Naive thymus-derived CD4-positive, alpha-beta T cell (primary cell): ENCODE measurements around the gene PTK7. TPM values are rescaled to one million over a fixed set of nuclear protein-coding genes. Genes with fewer than 3 reads are reported as not detected.

Source experiments
- ATAC-seq: fragments of 150-1000 bp; cut with Tn5 transposase; 2 replicates; pipeline ENCODE4 v1.10.0; 2021; ENCODE audit warnings: mild to moderate bottlenecking, moderate library complexity
- CTCF ChIA-PET: fragments of 350-600 bp; sonication (Branson Sonifier 250); formaldehyde crosslinking; loops from one replicate; lab custom pipeline; 2021; ENCODE audit warnings: antibody characterized with exemption; lab: Charles Lee
- POLR2A ChIA-PET: fragments of 350-600 bp; sonication (Branson Sonifier 250); formaldehyde crosslinking; loops from one replicate; lab custom pipeline; 2021; ENCODE audit warnings: antibody characterized with exemption, inconsistent platforms; lab: Charles Lee
- DNase-seq, 9 donors: peaks; one replicate each; pipeline versions ENCODE4 v3.0.0 to v3.0.0-alpha.2; 2020 to 2022; ENCODE audit warnings: mixed read lengths in 1 of 9
- H3K27ac ChIP-seq: one replicate; pipeline ENCODE4 v1.7.0; 2013; ENCODE audit warnings: mild to moderate bottlenecking, low read depth, low read length, moderate library complexity
- H3K27me3 ChIP-seq, 2 donors: one replicate each; pipeline ENCODE4 v1.7.0; 2013; ENCODE audit warnings: low read length in 2 of 2, mild to moderate bottlenecking in 2 of 2, moderate library complexity in 2 of 2; ENCODE audit not compliant: control insufficient read depth in 2 of 2, insufficient read depth in 2 of 2
- H3K36me3 ChIP-seq, 3 experiments: 1 replicate in 2 of 3; 2 replicates in 1 of 3; pipeline ENCODE4 v1.7.0; 2013; ENCODE audit warnings: low read length in 3 of 3, mild to moderate bottlenecking in 3 of 3, moderate library complexity in 1 of 3; ENCODE audit not compliant: insufficient read depth in 3 of 3, control insufficient read depth in 2 of 3
- H3K4me1 ChIP-seq, 2 donors: one replicate each; pipeline ENCODE4 v1.7.0; 2013; ENCODE audit warnings: low read length in 2 of 2, mild to moderate bottlenecking in 2 of 2, moderate library complexity in 1 of 2; ENCODE audit not compliant: control insufficient read depth in 2 of 2, insufficient read depth in 2 of 2
- H3K4me3 ChIP-seq: 2 replicates; pipeline ENCODE4 v1.7.0; 2013; ENCODE audit warnings: mild to moderate bottlenecking, low read length
- H3K9me3 ChIP-seq, 3 experiments: 1 replicate in 2 of 3; 2 replicates in 1 of 3; pipeline ENCODE4 v1.7.0; 2013; ENCODE audit warnings: low read length in 3 of 3; ENCODE audit not compliant: control insufficient read depth in 2 of 3
- H3K27ac Mint-ChIP-seq, 9 donors: one replicate each; pipeline ENCODE4 v1.8.0; 2020 to 2022; ENCODE audit warnings: mixed read lengths in 9 of 9, mild to moderate bottlenecking in 8 of 9, moderate library complexity in 5 of 9, inconsistent platforms in 2 of 9
- H3K27me3 Mint-ChIP-seq, 5 donors: one replicate each; pipeline ENCODE4 v1.8.0; 2021 to 2022; ENCODE audit warnings: mixed read lengths in 5 of 5, mild to moderate bottlenecking in 1 of 5
- H3K36me3 Mint-ChIP-seq, 5 donors: one replicate each; pipeline ENCODE4 v1.8.0; 2020 to 2022; ENCODE audit warnings: mixed read lengths in 5 of 5, mild to moderate bottlenecking in 3 of 5, inconsistent platforms in 1 of 5
- H3K4me1 Mint-ChIP-seq, 7 donors: one replicate each; pipeline ENCODE4 v1.8.0; 2020 to 2022; ENCODE audit warnings: mixed read lengths in 7 of 7, mild to moderate bottlenecking in 3 of 7, inconsistent platforms in 1 of 7
- H3K4me3 Mint-ChIP-seq, 10 donors: one replicate each; pipeline ENCODE4 v1.8.0; 2020 to 2022; ENCODE audit warnings: mild to moderate bottlenecking in 10 of 10, mixed read lengths in 10 of 10, moderate library complexity in 6 of 10, inconsistent platforms in 2 of 10
- H3K9me3 Mint-ChIP-seq, 11 donors: one replicate each; pipeline ENCODE4 v1.8.0; 2020 to 2022; ENCODE audit warnings: mixed read lengths in 11 of 11, mild to moderate bottlenecking in 4 of 11, inconsistent platforms in 1 of 11, moderate library complexity in 1 of 11
- intact Hi-C, 2 donors: fragments of 100-400 bp; cut with micrococcal nuclease; formaldehyde crosslinking; loops; one replicate each; pipeline ENCODE4 v1.15.1; 2023
- polyA plus RNA-seq, 2 donors: library from polyadenylated mRNA; unstranded; fragments of 300-500 nt; fragmentation: Illumina TruSeq; gene quantifications; one replicate each; pipeline ENCODE4 v1.2.3, GENCODE V29; 2021
- total RNA-seq, 6 experiments: library from RNA in 5 of 6; stranded (reverse) in 5 of 6; gene quantifications; 1 replicate in 5 of 6; 2 replicates in 1 of 6; pipeline ENCODE4 v1.2.3 and lab custom pipeline; 2021 to 2026

Gene PTK7
- total and polyA plus RNA-seq, 7 experiments from 2014 or later: 0.31 to 3.5 (median 1.2) TPM

- peak in 6 of 9 donors; percentile 30 to 58 (median 50) for DNase-seq
- H3K36me3 Mint-ChIP-seq: peaks cover 0 to 16% (median 0%) of the 10 kb centered on the region in 5 donors
- H3K9me3 Mint-ChIP-seq: no peaks in the 10 kb centered on the region
- H3K4me1 Mint-ChIP-seq: peaks cover 35 to 49% (median 40%) of the 10 kb centered on the region in 7 donors
- peak overlapping the region; percentile 87 to 98 (median 93) for H3K27ac Mint-ChIP-seq
- Histone ChIP-seq H3K27ac (peak overlapping the region; percentile 73), H3K27me3 (no peaks in the 10 kb centered on the region), H3K4me3 (peak overlapping the region; percentile 76), H3K36me3 (peaks cover 0 to 25% (median 10%) of the 10 kb centered on the region in 3 experiments), H3K4me1 (peaks cover 26 to 29% of the 10 kb centered on the region in 2 donors), H3K9me3 (no peaks in the 10 kb centered on the region)
- POLR2A ChIA-PET: interaction anchor here (0.6 to 4.9 kb wide), 8 partner anchors 9 to 243 kb away, joined by 3 to 21 read pairs (median 6); partner anchors contain the start of genes CNPY3, CUL9, DNPH1 and KLHDC3
- peak overlapping the region; percentile 85 to 99 (median 96) for H3K4me3 Mint-ChIP-seq
- CTCF ChIA-PET: no interaction called here
- no peak for ATAC-seq
- H3K27me3 Mint-ChIP-seq: peaks cover 0 to 2% (median 0%) of the 10 kb centered on the region in 5 donors
- intact Hi-C loops: loop anchor here (1.0 to 5.0 kb wide), 29 partner anchors 13 to 1384 kb away; partner anchors contain the start of genes ABCC10 (in 2 of the 2), BICRAL (in 2 of the 2), CNPY3 (in 2 of the 2) and GTPBP2 (in 2 of the 2)
Observed at GRCh38 chr6:43171707-43172103, 95.6 kb downstream of the PTK7 start.

- Histone ChIP-seq H3K9me3 (no peaks in the 10 kb centered on the region), H3K4me3 (peak overlapping the region; percentile 72), H3K27me3 (no peaks in the 10 kb centered on the region), H3K27ac (peak overlapping the region; percentile 73), H3K4me1 (peaks cover 26 to 29% of the 10 kb centered on the region in 2 donors), H3K36me3 (peaks cover 0 to 31% (median 13%) of the 10 kb centered on the region in 3 experiments)
- intact Hi-C loops: loop anchor here (5.0 kb wide), 10 partner anchors 105 to 1385 kb away; partner anchors contain the start of genes GTPBP2 (in 1 of the 2), MRPS10 (in 1 of the 2), POLH (in 1 of the 2) and TOMM6 (in 1 of the 2)
- ChIA-PET POLR2A (interaction anchor here (0.6 to 4.9 kb wide), 10 partner anchors 8 to 243 kb away, joined by 3 to 21 read pairs (median 6); partner anchors contain the start of genes CNPY3, CUL9, DNPH1 and KLHDC3), CTCF (no interaction called here)
- Mint-ChIP-seq H3K36me3 (peaks cover 0 to 16% (median 0%) of the 10 kb centered on the region in 5 donors), H3K9me3 (no peaks in the 10 kb centered on the region), H3K4me3 (peak overlapping the region; percentile 85 to 99 (median 96)), H3K27me3 (peaks cover 0 to 2% (median 0%) of the 10 kb centered on the region in 5 donors), H3K27ac (peak overlapping the region; percentile 87 to 98 (median 93)), H3K4me1 (peaks cover 35 to 49% (median 40%) of the 10 kb centered on the region in 7 donors)
- peak in 7 of 9 donors; percentile 19 to 74 (median 28) for DNase-seq
- no peak for ATAC-seq
Observed at GRCh38 chr6:43172104-43173007, 96.2 kb downstream of the PTK7 start.

GRCh38 chr6:43173591-43174262 is 97.6 kb downstream of the PTK7 start:
- intact Hi-C loops: loop anchor here (1.0 to 5.0 kb wide), 19 partner anchors 9 to 1439 kb away; partner anchors contain the start of genes CUL9 (in 2 of the 2), GTPBP2 (in 1 of the 2), MRPS10 (in 1 of the 2) and POLH (in 1 of the 2)
- DNase-seq (peak in 6 of 9 donors; percentile 23 to 39 (median 31)), ATAC-seq (no peak)
- ChIA-PET POLR2A (interaction anchor here (1.0 to 4.9 kb wide), 9 partner anchors 9 to 244 kb away, joined by 3 to 21 read pairs (median 8); partner anchors contain the start of genes CNPY3, CUL9 and DNPH1), CTCF (interaction anchor here (0.7 to 1.6 kb wide), 3 partner anchors 8 to 53 kb away, joined by 3 to 6 read pairs (median 4); partner anchors contain the start of gene CUL9)
- Mint-ChIP-seq H3K4me1 (peaks cover 35 to 49% (median 40%) of the 10 kb centered on the region in 7 donors), H3K4me3 (peak overlapping the region; percentile 85 to 99 (median 96)), H3K9me3 (no peaks in the 10 kb centered on the region), H3K36me3 (peaks cover 0 to 25% (median 10%) of the 10 kb centered on the region in 5 donors), H3K27me3 (peaks cover 0 to 2% (median 0%) of the 10 kb centered on the region in 5 donors), H3K27ac (peak overlapping the region; percentile 70 to 98 (median 94))
- Histone ChIP-seq H3K4me3 (peak overlapping the region; percentile 72), H3K27me3 (no peaks in the 10 kb centered on the region), H3K36me3 (peaks cover 7 to 45% (median 13%) of the 10 kb centered on the region in 3 experiments), H3K9me3 (no peaks in the 10 kb centered on the region), H3K4me1 (peaks cover 26 to 29% of the 10 kb centered on the region in 2 donors), H3K27ac (peak overlapping the region; percentile 73)

GRCh38 chr6:43174263-43175112 is 98.4 kb downstream of the PTK7 start:
- peak overlapping the region; percentile 85 to 99 (median 96) for H3K4me3 Mint-ChIP-seq
- H3K27ac Mint-ChIP-seq: peak overlapping the region; percentile 90 to 98 (median 94)
- Histone ChIP-seq H3K9me3 (no peaks in the 10 kb centered on the region), H3K27ac (peak overlapping the region; percentile 73), H3K27me3 (no peaks in the 10 kb centered on the region), H3K4me3 (peak overlapping the region; percentile 72), H3K4me1 (peaks cover 26 to 29% of the 10 kb centered on the region in 2 donors), H3K36me3 (peaks cover 10 to 52% (median 13%) of the 10 kb centered on the region in 3 experiments)
- peaks cover 0 to 2% (median 0%) of the 10 kb centered on the region in 5 donors for H3K27me3 Mint-ChIP-seq
- peak; percentile 77 for ATAC-seq
- ChIA-PET CTCF (interaction anchor here (0.7 to 1.6 kb wide), 2 partner anchors 11 to 53 kb away, joined by 4 to 6 read pairs; no protein-coding TSS in a partner anchor), POLR2A (interaction anchor here (0.6 to 4.9 kb wide), 14 partner anchors 8 to 408 kb away, joined by 3 to 21 read pairs (median 4); partner anchors contain the start of genes CNPY3, CUL9, DNPH1 and PEX6)
- peak; percentile 66 to 92 (median 88) for DNase-seq
- H3K36me3 Mint-ChIP-seq: peaks cover 0 to 27% (median 11%) of the 10 kb centered on the region in 5 donors
- no peaks in the 10 kb centered on the region for H3K9me3 Mint-ChIP-seq
- H3K4me1 Mint-ChIP-seq: peaks cover 35 to 49% (median 40%) of the 10 kb centered on the region in 7 donors
- intact Hi-C loops: loop anchor here (1.0 to 5.0 kb wide), 19 partner anchors 8 to 1440 kb away; partner anchors contain the start of genes CUL9 (in 2 of the 2), GTPBP2 (in 1 of the 2), MRPS10 (in 1 of the 2) and POLH (in 1 of the 2)
